HTERT RPE-1 (cell line): ENCODE measurements around the gene ERVFRD-1.
"Not testable (repeated sequence)": the region's sequence is repeated elsewhere in the genome, so short reads cannot be mapped to it uniquely, and the experiment has no call there.

Source experiments
- in situ Hi-C: fragments of 300-500 bp; cut with MboI; formaldehyde crosslinking; loops from 4 replicates; pipeline ENCODE4 v1.14.3; 2020; ENCODE audit warnings: low sequenced_read_pairs

ERVFRD-1 gene

GRCh38 chr6:11129908-11130565, 18.5 kb upstream of the ERVFRD-1 start:
- in situ Hi-C loops = no loop called here

GRCh38 chr6:11128608-11129007, 17.1 kb upstream of the ERVFRD-1 start:
- in situ Hi-C loops = no loop called here

- in situ Hi-C loops = no loop called here
Observed at GRCh38 chr6:11126876-11127275, 15.4 kb upstream of the ERVFRD-1 start.

GRCh38 chr6:11123978-11124377, 12.5 kb upstream of the ERVFRD-1 start:
- in situ Hi-C loops = no loop called here

- in situ Hi-C loops = no loop called here
Observed at GRCh38 chr6:11122380-11122779, 10.9 kb upstream of the ERVFRD-1 start.

- in situ Hi-C loops = no loop called here
Observed at GRCh38 chr6:11121851-11122250, 10.3 kb upstream of the ERVFRD-1 start.

GRCh38 chr6:11120271-11121005, 8.9 kb upstream of the ERVFRD-1 start:
- in situ Hi-C loops = no loop called here

- in situ Hi-C loops = not testable (repeated sequence)
Observed at GRCh38 chr6:11115808-11116536, 4.4 kb upstream of the ERVFRD-1 start.

- in situ Hi-C loops = no loop called here
Observed at GRCh38 chr6:11113038-11113437, 1.5 kb upstream of the ERVFRD-1 start.

GRCh38 chr6:11111769-11112437, 378 bp upstream of the ERVFRD-1 start:
- in situ Hi-C loops = no loop called here

- in situ Hi-C loops = no loop called here
Observed at GRCh38 chr6:11108726-11109125, 2.8 kb downstream of the ERVFRD-1 start.

- in situ Hi-C loops = no loop called here
Observed at GRCh38 chr6:11103065-11103464, 8.5 kb downstream of the ERVFRD-1 start.

- in situ Hi-C loops = no loop called here
Observed at GRCh38 chr6:11101417-11101816, 10.1 kb downstream of the ERVFRD-1 start.

GRCh38 chr6:11098004-11098403, 13.5 kb downstream of the ERVFRD-1 start:
- in situ Hi-C loops = no loop called here

- in situ Hi-C loops = no loop called here
Observed at GRCh38 chr6:11097476-11097875, 14.0 kb downstream of the ERVFRD-1 start.

GRCh38 chr6:11096109-11096508, 15.4 kb downstream of the ERVFRD-1 start:
- in situ Hi-C loops = no loop called here

GRCh38 chr6:11094941-11095340, 16.6 kb downstream of the ERVFRD-1 start:
- in situ Hi-C loops = no loop called here

- in situ Hi-C loops = no loop called here
Observed at GRCh38 chr6:11094411-11094851, 17.1 kb downstream of the ERVFRD-1 start.

GRCh38 chr6:11093626-11094410, 17.7 kb downstream of the ERVFRD-1 start, which contains the start of gene SMIM13:
SMIM13 (plus strand) TSS chr6:11093834; CDS start chr6:11094314, 480 bp downstream.
- in situ Hi-C loops = no loop called here

GRCh38 chr6:11093376-11093625, 18.2 kb downstream of the ERVFRD-1 start:
- in situ Hi-C loops = no loop called here
